Vagina (tissue), 2 donors: ENCODE data around the gene CACNA2D1. TPM values are rescaled to one million over a fixed set of nuclear protein-coding genes. Genes with fewer than 3 reads are reported as not detected.

Source experiments
- DNase-seq, 2 donors: peaks; one replicate each; pipeline ENCODE4 v3.0.0-alpha.2; 2017; ENCODE audit errors: extremely low spot score in 2 of 2
- H3K27ac ChIP-seq: fragments of 200-600 bp; sonication (generic); one replicate; pipeline ENCODE4 v1.5.1; 2019
- H3K27me3 ChIP-seq: fragments of 200-600 bp; sonication (generic); one replicate; pipeline ENCODE4 v1.5.1; 2019
- H3K36me3 ChIP-seq, 2 donors: fragments of 200-600 bp; sonication (generic); one replicate each; pipeline ENCODE4 v1.5.1; 2017 to 2019
- H3K4me1 ChIP-seq: fragments of 200-600 bp; sonication (generic); one replicate; pipeline ENCODE4 v1.5.1; 2019
- H3K4me3 ChIP-seq, 2 donors: fragments of 200-600 bp; sonication (generic); 1 replicate in 1 of 2; 2 replicates in 1 of 2; pipeline ENCODE4 v1.5.1; 2016 to 2019
- H3K9me3 ChIP-seq: fragments of 200-600 bp; sonication (generic); one replicate; pipeline ENCODE4 v1.5.1; 2019
- POLR2A ChIP-seq, 2 donors: fragments of 450-650 bp; IDR thresholded peaks; one replicate each; pipeline ENCODE4 v1.6.1; 2017; ENCODE audit warnings: antibody characterized with exemption in 2 of 2, mild to moderate bottlenecking in 2 of 2, moderate library complexity in 2 of 2
- POLR2AphosphoS5 ChIP-seq, 2 donors: sonication (generic); formaldehyde crosslinking; IDR thresholded peaks; one replicate each; pipeline ENCODE4 v1.9.0; 2017; ENCODE audit warnings: antibody characterized with exemption in 2 of 2, mild to moderate bottlenecking in 2 of 2, low read depth in 1 of 2; ENCODE audit not compliant: insufficient read depth in 1 of 2
- intact Hi-C: fragments of 100-400 bp; cut with DNase I; formaldehyde crosslinking; loops from one replicate; pipeline ENCODE4 v1.15.1; 2023
- total RNA-seq: library from RNA; depleted of rRNA; stranded (reverse); fragments of >200 nt; gene quantifications from one replicate; pipeline ENCODE4 v1.2.3, GENCODE V29; 2016
- TF ChIP-seq, protein P1 (sequence below), 3 experiments: fragments of 450-650 bp in 2 of 3; fragments of 200-600 bp in 1 of 3; sonication (generic) in 1 of 3; IDR thresholded peaks; one replicate each; pipeline ENCODE4 v1.5.1; 2017 to 2019; ENCODE audit warnings: antibody characterized with exemption in 3 of 3, mild to moderate bottlenecking in 2 of 3, moderate library complexity in 2 of 3

Gene CACNA2D1
- total RNA-seq, 1 donor from 2014 or later = 16.9 TPM

DNA sequence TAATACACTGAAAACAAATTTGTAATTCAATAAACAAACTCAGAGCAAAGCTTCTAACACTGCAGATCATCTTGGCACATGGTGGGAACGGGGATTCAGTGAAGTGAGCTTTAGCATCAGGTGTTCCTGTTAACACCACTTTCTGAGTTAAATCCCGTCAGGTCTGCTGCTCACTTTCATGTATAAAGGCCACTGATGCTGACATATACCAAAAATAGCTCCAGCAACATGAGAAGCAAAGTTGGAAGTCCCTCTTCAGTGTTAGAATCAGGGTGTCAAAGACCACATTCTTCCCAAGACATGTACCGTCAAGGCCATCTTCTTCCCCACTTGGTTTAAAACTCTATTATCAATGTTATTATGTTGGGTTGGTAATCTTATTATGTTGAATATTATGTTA, 11.7 kb upstream of the CACNA2D1 start:
- H3K27ac ChIP-seq = no peak overlapping the region

DNA sequence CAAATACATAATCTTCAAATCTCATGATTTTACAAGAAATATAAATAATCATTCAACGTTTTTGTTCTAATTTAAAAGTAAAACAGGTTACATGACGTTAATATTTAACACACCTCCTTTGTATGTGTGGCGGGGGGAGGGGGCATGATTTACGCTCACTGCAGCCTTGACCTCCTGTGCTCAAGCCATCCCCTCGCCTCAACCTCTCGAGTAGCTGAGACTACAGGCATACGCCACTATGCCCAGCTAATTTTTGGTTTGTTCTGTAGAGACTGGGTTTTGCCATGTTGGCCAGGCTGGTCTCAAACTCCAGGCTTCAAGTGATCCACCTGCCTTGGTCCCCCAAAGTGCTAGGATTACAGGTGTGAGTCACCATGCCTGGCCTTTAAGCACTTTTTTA, 7.2 kb upstream of the CACNA2D1 start:
- intact Hi-C loops = no loop called here
- no peak overlapping the region for H3K4me3 ChIP-seq
- no peaks in the 10 kb centered on the region for H3K36me3 ChIP-seq
- no peaks in the 10 kb centered on the region for H3K27me3 ChIP-seq
- TF ChIP-seq POLR2AphosphoS5 (IDR thresholded peaks at IDR 0.05; ENCODE audit: insufficient read depth in 1 of 2, low read depth in 1 of 2) = no peak
- TF ChIP-seq, protein P1, sequence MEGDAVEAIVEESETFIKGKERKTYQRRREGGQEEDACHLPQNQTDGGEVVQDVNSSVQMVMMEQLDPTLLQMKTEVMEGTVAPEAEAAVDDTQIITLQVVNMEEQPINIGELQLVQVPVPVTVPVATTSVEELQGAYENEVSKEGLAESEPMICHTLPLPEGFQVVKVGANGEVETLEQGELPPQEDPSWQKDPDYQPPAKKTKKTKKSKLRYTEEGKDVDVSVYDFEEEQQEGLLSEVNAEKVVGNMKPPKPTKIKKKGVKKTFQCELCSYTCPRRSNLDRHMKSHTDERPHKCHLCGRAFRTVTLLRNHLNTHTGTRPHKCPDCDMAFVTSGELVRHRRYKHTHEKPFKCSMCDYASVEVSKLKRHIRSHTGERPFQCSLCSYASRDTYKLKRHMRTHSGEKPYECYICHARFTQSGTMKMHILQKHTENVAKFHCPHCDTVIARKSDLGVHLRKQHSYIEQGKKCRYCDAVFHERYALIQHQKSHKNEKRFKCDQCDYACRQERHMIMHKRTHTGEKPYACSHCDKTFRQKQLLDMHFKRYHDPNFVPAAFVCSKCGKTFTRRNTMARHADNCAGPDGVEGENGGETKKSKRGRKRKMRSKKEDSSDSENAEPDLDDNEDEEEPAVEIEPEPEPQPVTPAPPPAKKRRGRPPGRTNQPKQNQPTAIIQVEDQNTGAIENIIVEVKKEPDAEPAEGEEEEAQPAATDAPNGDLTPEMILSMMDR (IDR thresholded peaks at IDR 0.05) = no peak
- DNase-seq = no peak
- no peaks in the 10 kb centered on the region for H3K4me1 ChIP-seq
- no peaks in the 10 kb centered on the region for H3K9me3 ChIP-seq
- no peak overlapping the region for H3K27ac ChIP-seq

More for the DNA sequence above, 11.7 kb upstream of the CACNA2D1 start:
- no peak for TF ChIP-seq POLR2AphosphoS5 (IDR thresholded peaks at IDR 0.05; ENCODE audit: insufficient read depth in 1 of 2, low read depth in 1 of 2)
- TF ChIP-seq POLR2A (IDR thresholded peaks at IDR 0.05) = no peak
- TF ChIP-seq, protein P1 (IDR thresholded peaks at IDR 0.05) = no peak
- H3K4me3 ChIP-seq = no peak overlapping the region
- H3K27me3 ChIP-seq = no peaks in the 10 kb centered on the region
- no peak for DNase-seq
- H3K4me1 ChIP-seq = no peaks in the 10 kb centered on the region
- intact Hi-C loops = no loop called here
- no peaks in the 10 kb centered on the region for H3K36me3 ChIP-seq
- no peaks in the 10 kb centered on the region for H3K9me3 ChIP-seq

- Histone ChIP-seq H3K36me3 (no peaks in the 10 kb centered on the region), H3K27me3 (no peaks in the 10 kb centered on the region), H3K9me3 (no peaks in the 10 kb centered on the region), H3K27ac (no peak overlapping the region), H3K4me1 (no peaks in the 10 kb centered on the region), H3K4me3 (no peak overlapping the region)
- no peak for DNase-seq
- intact Hi-C loops = no loop called here
- TF ChIP-seq POLR2AphosphoS5 (IDR thresholded peaks at IDR 0.05; ENCODE audit: insufficient read depth in 1 of 2, low read depth in 1 of 2) (no peak), POLR2A (IDR thresholded peaks at IDR 0.05) (no peak)
- TF ChIP-seq, protein P1 (IDR thresholded peaks at IDR 0.05) = no peak
Observed at GRCh38 chr7:82449910-82450309, 6.3 kb upstream of the CACNA2D1 start.

DNA sequence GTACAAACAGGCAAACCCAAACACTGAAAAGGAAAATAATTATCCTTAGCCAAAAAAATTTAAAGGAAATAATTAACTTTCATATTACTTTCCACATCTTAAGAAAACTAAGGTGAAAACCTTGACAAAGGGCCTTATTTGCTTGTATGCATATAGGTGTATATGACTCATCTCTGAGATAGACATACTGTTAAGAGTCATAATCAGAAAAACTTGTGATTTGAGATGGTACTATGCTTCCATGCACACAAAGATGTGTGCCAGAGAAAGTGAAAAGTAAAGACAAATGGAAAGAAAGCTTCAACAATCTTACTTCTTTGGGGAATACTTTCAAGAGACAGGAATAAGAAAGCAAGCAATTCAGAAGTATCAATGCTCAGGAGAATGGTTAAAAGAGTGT, 3.3 kb upstream of the CACNA2D1 start:
- DNase-seq = no peak
- Histone ChIP-seq H3K27ac (no peak overlapping the region), H3K4me1 (peaks cover 9% of the 10 kb centered on the region), H3K27me3 (no peaks in the 10 kb centered on the region), H3K9me3 (no peaks in the 10 kb centered on the region), H3K4me3 (no peak overlapping the region), H3K36me3 (no peaks in the 10 kb centered on the region)
- TF ChIP-seq POLR2AphosphoS5 (IDR thresholded peaks at IDR 0.05; ENCODE audit: insufficient read depth in 1 of 2, low read depth in 1 of 2) (no peak), POLR2A (IDR thresholded peaks at IDR 0.05) (no peak)
- TF ChIP-seq, protein P1 (IDR thresholded peaks at IDR 0.05) = no peak
- intact Hi-C loops = no loop called here

DNA sequence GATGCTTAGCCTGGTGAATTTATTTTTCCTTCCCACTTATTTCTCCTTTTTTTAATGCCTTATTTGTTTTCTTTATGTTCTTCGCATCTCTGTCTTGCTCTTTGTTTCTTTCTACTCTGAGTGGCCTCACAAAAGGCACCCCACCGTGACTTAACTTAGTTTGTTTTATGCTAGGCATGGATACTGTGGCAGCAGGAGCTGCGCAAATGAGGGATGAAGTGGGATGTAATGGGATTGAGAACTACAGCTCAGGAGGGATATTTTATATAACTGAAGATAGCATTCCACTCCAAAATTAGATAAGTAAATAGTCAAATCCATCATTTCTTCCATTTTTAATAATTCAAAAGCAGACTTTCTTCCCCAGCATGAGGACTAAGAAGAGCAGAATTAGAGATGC, 1.7 kb upstream of the CACNA2D1 start:
- peaks cover 12% of the 10 kb centered on the region for H3K4me1 ChIP-seq
- H3K4me3 ChIP-seq = no peak overlapping the region
- H3K36me3 ChIP-seq = no peaks in the 10 kb centered on the region
- DNase-seq = no peak
- TF ChIP-seq POLR2A (IDR thresholded peaks at IDR 0.05) = no peak
- TF ChIP-seq, protein P1 (IDR thresholded peaks at IDR 0.05) = no peak
- no peak for TF ChIP-seq POLR2AphosphoS5 (IDR thresholded peaks at IDR 0.05; ENCODE audit: insufficient read depth in 1 of 2, low read depth in 1 of 2)
- no peaks in the 10 kb centered on the region for H3K27me3 ChIP-seq
- intact Hi-C loops = no loop called here
- no peak overlapping the region for H3K27ac ChIP-seq
- H3K9me3 ChIP-seq = no peaks in the 10 kb centered on the region
